Mesendoderm (in vitro differentiated cells): ENCODE results near the gene PCSK2.
A peak's percentile ranks its signal among the peaks of the same experiment; 100 is the strongest.
"Not testable (repeated sequence)": the region's sequence is repeated elsewhere in the genome, so short reads cannot be mapped to it uniquely, and the experiment has no call there.

Experiments used
- DNase-seq: peaks from one replicate; pipeline ENCODE4 v3.0.0; 2013
- H2AK5ac ChIP-seq: 2 replicates; pipeline ENCODE4 v1.6.1; 2013; ENCODE audit warnings: low read length, inconsistent platforms
- H2BK120ac ChIP-seq: 2 replicates; pipeline ENCODE4 v1.6.1; 2013; ENCODE audit warnings: low read depth, mild to moderate bottlenecking, low read length, moderate library complexity, mixed read lengths
- H2BK15ac ChIP-seq: replicated peaks from 2 replicates; pipeline ENCODE4 v1.6.1; 2013; ENCODE audit warnings: low read depth, mild to moderate bottlenecking, moderate library complexity
- H2BK5ac ChIP-seq: 2 replicates; pipeline ENCODE4 v1.6.1; 2013; ENCODE audit warnings: low read length, inconsistent platforms
- H3K18ac ChIP-seq: 2 replicates; pipeline ENCODE4 v1.6.1; 2013; ENCODE audit warnings: mild to moderate bottlenecking, low read length, mixed read lengths
- H3K23ac ChIP-seq: one replicate; pipeline ENCODE4 v1.6.1; 2013; ENCODE audit warnings: low read length
- H3K27ac ChIP-seq: 2 replicates; pipeline ENCODE4 v1.5.1; 2013; ENCODE audit warnings: low read depth, mild to moderate bottlenecking, inconsistent platforms, low read length, moderate library complexity
- H3K27me3 ChIP-seq: 2 replicates; pipeline ENCODE4 v1.6.1; 2013; ENCODE audit warnings: low read length, control low read depth, mild to moderate bottlenecking, inconsistent platforms; ENCODE audit not compliant: insufficient read depth, poor library complexity
- H3K36me3 ChIP-seq: 2 replicates; pipeline ENCODE4 v1.6.1; 2013; ENCODE audit warnings: low read length, inconsistent platforms; ENCODE audit not compliant: control insufficient read depth, insufficient read depth
- H3K4ac ChIP-seq: one replicate; pipeline ENCODE4 v1.6.1; 2013; ENCODE audit warnings: low read depth, mild to moderate bottlenecking, low read length, moderate library complexity
- H3K4me1 ChIP-seq: 2 replicates; pipeline ENCODE4 v1.6.1; 2013; ENCODE audit warnings: low read depth, low read length, inconsistent platforms; ENCODE audit not compliant: control insufficient read depth
- H3K4me2 ChIP-seq: 2 replicates; pipeline ENCODE4 v1.6.1; 2013; ENCODE audit warnings: low read length
- H3K4me3 ChIP-seq: 2 replicates; pipeline ENCODE4 v1.5.1; 2013; ENCODE audit warnings: mild to moderate bottlenecking, low read length
- H3K56ac ChIP-seq: one replicate; pipeline ENCODE4 v1.6.1; 2013; ENCODE audit warnings: low read length
- H3K79me1 ChIP-seq: 2 replicates; pipeline ENCODE4 v1.6.1; 2013; ENCODE audit warnings: low read length, inconsistent platforms
- H3K79me2 ChIP-seq: 2 replicates; pipeline ENCODE4 v1.6.1; 2013; ENCODE audit warnings: mild to moderate bottlenecking, low read length; ENCODE audit not compliant: control insufficient read depth, insufficient read depth
- H3K9ac ChIP-seq: 2 replicates; pipeline ENCODE4 v1.6.1; 2013; ENCODE audit warnings: low read length, inconsistent platforms
- H4K5ac ChIP-seq: one replicate; pipeline ENCODE4 v1.6.1; 2013; ENCODE audit warnings: low read length
- H4K8ac ChIP-seq: one replicate; pipeline ENCODE4 v1.6.1; 2013; ENCODE audit warnings: low read depth, mild to moderate bottlenecking, control low read depth, low read length, moderate library complexity
- WGBS: extraction: QIAGEN DNeasy Blood & Tissue Kit; methylation state at CpG from one replicate; pipeline ENCODE4 v1.1.7; 2013; ENCODE audit warnings: low lambda C conversion rate, missing lambda C conversion rate; ENCODE audit not compliant: insufficient coverage; ENCODE audit errors: extremely low coverage; 5-methylcytosine and 5-hydroxymethylcytosine counted together

The PCSK2 gene

GRCh38 chr20:17219856-17220255 lies 7.0 kb upstream of the PCSK2 start:
- not testable (repeated sequence) for H3K4me2 ChIP-seq, H3K79me2 ChIP-seq, H3K4me3 ChIP-seq, H3K23ac ChIP-seq, H3K4me1 ChIP-seq, H2BK5ac ChIP-seq, DNase-seq, H3K27ac ChIP-seq, H3K18ac ChIP-seq, H3K4ac ChIP-seq, H2BK15ac ChIP-seq, H4K5ac ChIP-seq, H3K79me1 ChIP-seq, H2AK5ac ChIP-seq, H2BK120ac ChIP-seq, H3K56ac ChIP-seq, H3K9ac ChIP-seq, H3K27me3 ChIP-seq, H4K8ac ChIP-seq, H3K36me3 ChIP-seq
- WGBS, result no CpG with 5 or more reads among the region's 1 CpG

GRCh38 chr20:17223553-17223952 lies 3.3 kb upstream of the PCSK2 start:
- Histone ChIP-seq H3K79me1 (no peaks in the 10 kb centered on the region), H3K27me3 (peaks cover 9% of the 10 kb centered on the region), H4K5ac (no peak overlapping the region), H2BK5ac (no peak overlapping the region), H3K36me3 (no peaks in the 10 kb centered on the region), H3K4me1 (peaks cover 7% of the 10 kb centered on the region), H3K79me2 (no peaks in the 10 kb centered on the region), H2BK15ac (no peak overlapping the region), H2AK5ac (no peak overlapping the region), H3K9ac (no peak overlapping the region), H3K27ac (no peak overlapping the region), H4K8ac (no peak overlapping the region), H3K23ac (no peak overlapping the region), H3K4me2 (no peak overlapping the region), H3K18ac (no peak overlapping the region), H2BK120ac (no peak overlapping the region), H3K4me3 (no peak overlapping the region), H3K4ac (no peak overlapping the region), H3K56ac (no peak overlapping the region)
- WGBS, result no CpG with 5 or more reads among the region's 3 CpGs
- DNase-seq, result no peak

- H2BK120ac ChIP-seq, result no peak overlapping the region
- H3K27ac ChIP-seq, result no peak overlapping the region
- no peak overlapping the region for H4K5ac ChIP-seq
- H2BK5ac ChIP-seq, result no peak overlapping the region
- H3K4me1 ChIP-seq, result peaks cover 10% of the 10 kb centered on the region
- H2AK5ac ChIP-seq, result no peak overlapping the region
- H3K4me3 ChIP-seq, result peak overlapping the region; percentile 35
- no peak overlapping the region for H3K18ac ChIP-seq
- H3K56ac ChIP-seq, result no peak overlapping the region
- H3K36me3 ChIP-seq, result no peaks in the 10 kb centered on the region
- no peak overlapping the region for H2BK15ac ChIP-seq
- H4K8ac ChIP-seq, result no peak overlapping the region
- no peaks in the 10 kb centered on the region for H3K79me1 ChIP-seq
- peak overlapping the region; percentile 24 for H3K23ac ChIP-seq
- peaks cover 9% of the 10 kb centered on the region for H3K27me3 ChIP-seq
- H3K79me2 ChIP-seq, result no peaks in the 10 kb centered on the region
- H3K9ac ChIP-seq, result peak overlapping the region; percentile 32
- DNase-seq, result peak; percentile 24
- peak overlapping the region; percentile 88 for H3K4me2 ChIP-seq
- H3K4ac ChIP-seq, result no peak overlapping the region
- no CpG with 5 or more reads among the region's 38 CpGs for WGBS
These were observed 910 bp upstream of the PCSK2 start for GRCh38 chr20:17225851-17226409.

GRCh38 chr20:17227219-17227575 lies 357 bp downstream of the PCSK2 start:
- Histone ChIP-seq H3K27me3 (peaks cover 9% of the 10 kb centered on the region), H2BK120ac (no peak overlapping the region), H3K4ac (no peak overlapping the region), H3K56ac (no peak overlapping the region), H3K18ac (no peak overlapping the region), H3K79me1 (no peaks in the 10 kb centered on the region), H3K27ac (no peak overlapping the region), H4K8ac (no peak overlapping the region), H3K36me3 (no peaks in the 10 kb centered on the region), H4K5ac (no peak overlapping the region), H3K79me2 (no peaks in the 10 kb centered on the region), H2BK5ac (no peak overlapping the region), H2BK15ac (no peak overlapping the region), H2AK5ac (no peak overlapping the region), H3K4me1 (peaks cover 10% of the 10 kb centered on the region), H3K9ac (no peak overlapping the region), H3K23ac (no peak overlapping the region), H3K4me2 (peak overlapping the region; percentile 22), H3K4me3 (no peak overlapping the region)
- DNase-seq, result no peak
- WGBS, result no CpG with 5 or more reads among the region's 17 CpGs

GRCh38 chr20:17227669-17228623 lies 1.1 kb downstream of the PCSK2 start:
- Histone ChIP-seq H2BK120ac (no peak overlapping the region), H3K27ac (no peak overlapping the region), H3K79me2 (no peaks in the 10 kb centered on the region), H3K36me3 (no peaks in the 10 kb centered on the region), H3K18ac (no peak overlapping the region), H3K56ac (peak overlapping the region; percentile 37), H3K79me1 (no peaks in the 10 kb centered on the region), H3K27me3 (peaks cover 9% of the 10 kb centered on the region), H2AK5ac (no peak overlapping the region), H2BK5ac (no peak overlapping the region), H2BK15ac (no peak overlapping the region), H3K4me1 (peaks cover 10% of the 10 kb centered on the region), H4K8ac (no peak overlapping the region), H3K23ac (no peak overlapping the region), H3K4me3 (no peak overlapping the region), H3K4me2 (peak overlapping the region; percentile 71), H3K4ac (no peak overlapping the region), H4K5ac (no peak overlapping the region), H3K9ac (peak overlapping the region; percentile 55)
- peak; percentile 86 for DNase-seq
- no CpG with 5 or more reads among the region's 35 CpGs for whole genome bisulfite sequencing
